Liver (tissue), 9 donors: ENCODE measurements around the gene RAD51B. TPM values are rescaled to one million over a fixed set of nuclear protein-coding genes. Genes with fewer than 3 reads are reported as not detected.

Experiments
- DNase-seq: peaks from one replicate; pipeline ENCODE4 v3.0.0-alpha.2; 2017; ENCODE audit warnings: low spot score
- H3K27ac ChIP-seq, 2 donors: one replicate each; pipeline ENCODE4 v1.7.0; 2013; ENCODE audit warnings: inconsistent platforms in 2 of 2, low read length in 2 of 2, control low read depth in 1 of 2, low read depth in 1 of 2, mild to moderate bottlenecking in 1 of 2
- H3K27me3 ChIP-seq, 4 donors: one replicate each; pipeline versions ENCODE4 v1.6.1 to v1.7.0; 2013; ENCODE audit warnings: low read length in 3 of 4, inconsistent platforms in 1 of 4, mild to moderate bottlenecking in 1 of 4, moderate library complexity in 1 of 4; ENCODE audit not compliant: control insufficient read depth in 4 of 4, insufficient read depth in 4 of 4
- H3K36me3 ChIP-seq, 4 donors: one replicate each; pipeline versions ENCODE4 v1.6.1 to v1.7.0; 2013; ENCODE audit warnings: low read length in 3 of 4, mild to moderate bottlenecking in 3 of 4, low read depth in 1 of 4, moderate library complexity in 1 of 4; ENCODE audit not compliant: control insufficient read depth in 4 of 4, insufficient read depth in 3 of 4
- H3K4me1 ChIP-seq, 4 donors: one replicate each; pipeline versions ENCODE4 v1.6.1 to v1.7.0; 2013; ENCODE audit warnings: low read length in 3 of 4, mild to moderate bottlenecking in 3 of 4, moderate library complexity in 1 of 4; ENCODE audit not compliant: control insufficient read depth in 4 of 4, insufficient read depth in 4 of 4
- H3K4me3 ChIP-seq, 3 donors: one replicate each; pipeline versions ENCODE4 v1.6.1 to v1.7.0; 2013; ENCODE audit warnings: low read length in 3 of 3, control low read depth in 1 of 3, low read depth in 1 of 3, mild to moderate bottlenecking in 1 of 3
- H3K9ac ChIP-seq, 2 donors: one replicate each; pipeline ENCODE4 v1.7.0; 2013; ENCODE audit warnings: low read length in 2 of 2, mild to moderate bottlenecking in 2 of 2, moderate library complexity in 2 of 2, control low read depth in 1 of 2, low read depth in 1 of 2
- H3K9me3 ChIP-seq, 4 donors: one replicate each; pipeline versions ENCODE4 v1.6.1 to v1.7.0; 2013; ENCODE audit warnings: low read length in 3 of 4; ENCODE audit not compliant: control insufficient read depth in 4 of 4
- ATF3 ChIP-seq: IDR thresholded peaks from 2 replicates; pipeline ENCODE4 v1.6.1; 2016; ENCODE audit warnings: antibody characterized with exemption
- CTCF ChIP-seq: fragments of 150-350 bp; IDR thresholded peaks from 2 replicates; pipeline ENCODE4 v1.5.1; 2017; ENCODE audit warnings: improper control_type of control experiment, low read depth, low read length; ENCODE audit not compliant: missing input control
- EGR1 ChIP-seq, 2 donors: IDR thresholded peaks; 2 replicates each; pipeline ENCODE4 v1.6.1; 2016 to 2018; ENCODE audit warnings: antibody characterized with exemption in 2 of 2, low read depth in 2 of 2
- FOXA1 ChIP-seq: IDR thresholded peaks from 2 replicates; pipeline ENCODE4 v1.6.1; 2016; ENCODE audit warnings: antibody characterized with exemption
- FOXA2 ChIP-seq: IDR thresholded peaks from 2 replicates; pipeline ENCODE4 v1.6.1; 2016; ENCODE audit warnings: antibody characterized with exemption
- GABPA ChIP-seq, 2 donors: IDR thresholded peaks in 1 of 2; conservative IDR thresholded peaks in 1 of 2; 2 replicates each; pipeline ENCODE4 v1.6.1; 2016; ENCODE audit warnings: antibody characterized with exemption in 2 of 2, mild to moderate bottlenecking in 1 of 2, moderate library complexity in 1 of 2
- HNF4A ChIP-seq, 2 donors: conservative IDR thresholded peaks; 2 replicates each; pipeline ENCODE4 v1.6.1; 2016; ENCODE audit warnings: antibody characterized with exemption in 2 of 2, mild to moderate bottlenecking in 2 of 2
- HNF4G ChIP-seq: IDR thresholded peaks from 2 replicates; pipeline ENCODE4 v1.6.1; 2016; ENCODE audit warnings: antibody characterized with exemption
- JUND ChIP-seq, 2 donors: IDR thresholded peaks; 2 replicates each; pipeline ENCODE4 v1.6.1; 2016; ENCODE audit warnings: antibody characterized with exemption in 2 of 2
- NR2F2 ChIP-seq: IDR thresholded peaks from 2 replicates; pipeline ENCODE4 v1.6.1; 2016; ENCODE audit warnings: antibody characterized with exemption
- RAD21 ChIP-seq, 2 donors: IDR thresholded peaks; 2 replicates each; pipeline ENCODE4 v1.6.1; 2016; ENCODE audit warnings: antibody characterized with exemption in 2 of 2, mild to moderate bottlenecking in 2 of 2
- REST ChIP-seq: IDR thresholded peaks from 2 replicates; pipeline ENCODE4 v1.6.1; 2016; ENCODE audit warnings: antibody characterized with exemption, mild to moderate bottlenecking
- SP1 ChIP-seq: IDR thresholded peaks from 2 replicates; pipeline ENCODE4 v1.6.1; 2018; ENCODE audit warnings: antibody characterized with exemption, mild to moderate bottlenecking
- TAF1 ChIP-seq: conservative IDR thresholded peaks from 2 replicates; pipeline ENCODE4 v1.6.1; 2016; ENCODE audit warnings: antibody characterized with exemption, mild to moderate bottlenecking
- YY1 ChIP-seq: IDR thresholded peaks from 2 replicates; pipeline ENCODE4 v1.6.1; 2016; ENCODE audit warnings: antibody characterized with exemption, mild to moderate bottlenecking
- ZBTB33 ChIP-seq: IDR thresholded peaks from 2 replicates; pipeline ENCODE4 v1.6.1; 2016; ENCODE audit warnings: antibody characterized with exemption
- WGBS: extraction: QIAGEN DNeasy Blood & Tissue Kit; methylation state at CpG from one replicate; pipeline ENCODE4 v1.1.7; 2013; 5-methylcytosine and 5-hydroxymethylcytosine counted together
- polyA plus RNA-seq, 2 donors: library from polyadenylated mRNA; stranded (reverse) in 1 of 2; unstranded in 1 of 2; fragments of 200-250 nt in 1 of 2; fragments of >200 nt in 1 of 2; fragmentation: Nextera tagmentation in 1 of 2; extraction: Ambion mirVana in 1 of 2; gene quantifications; one replicate each; pipeline versions ENCODE4 v1.2.1 to v1.2.3, GENCODE V29; 2013 to 2015
- total RNA-seq, 2 donors: library from RNA; depleted of rRNA; stranded (reverse); fragments of >200 nt; gene quantifications; one replicate each; pipeline ENCODE4 v1.2.3, GENCODE V29; 2014
- TF ChIP-seq, protein P1 (sequence below): IDR thresholded peaks from 2 replicates; pipeline ENCODE4 v1.6.1; 2016; ENCODE audit warnings: antibody characterized with exemption
- donor health status: healthy.
- donor health status: healthy.
- donor health status: healthy.
- donor health status: healthy.
- donor health status: healthy.

RAD51B gene
- total and polyA plus RNA-seq, 4 donors = 0.81 to 12.9 (median 2.4) TPM

GRCh38 chr14:68683326-68683725, 863.7 kb downstream of the RAD51B start:
- Histone ChIP-seq H3K4me1 (peaks cover 4 to 18% (median 9%) of the 10 kb centered on the region in 4 donors), H3K27ac (peak overlapping the region; percentile 51 to 56), H3K27me3 (no peaks in the 10 kb centered on the region), H3K9ac (peak overlapping the region in 1 of 2 donors; percentile 4), H3K9me3 (no peaks in the 10 kb centered on the region), H3K4me3 (no peak overlapping the region), H3K36me3 (no peaks in the 10 kb centered on the region)
- TF ChIP-seq SP1 (no peak), REST (no peak), CTCF (no peak), NR2F2 (no peak), FOXA2 (no peak), HNF4A (conservative IDR thresholded peaks at IDR 0.05) (no peak), ATF3 (no peak), ZBTB33 (no peak), HNF4G (no peak), EGR1 (IDR thresholded peaks at IDR 0.05; ENCODE audit: low read depth in 2 of 2) (no peak), FOXA1 (no peak), RAD21 (IDR thresholded peaks at IDR 0.05) (no peak), TAF1 (no peak), YY1 (no peak), GABPA (IDR thresholded peaks at IDR 0.05 in 1 of 2, conservative IDR thresholded peaks at IDR 0.05 in 1 of 2) (no peak), JUND (IDR thresholded peaks at IDR 0.05) (no peak)
- TF ChIP-seq, protein P1, sequence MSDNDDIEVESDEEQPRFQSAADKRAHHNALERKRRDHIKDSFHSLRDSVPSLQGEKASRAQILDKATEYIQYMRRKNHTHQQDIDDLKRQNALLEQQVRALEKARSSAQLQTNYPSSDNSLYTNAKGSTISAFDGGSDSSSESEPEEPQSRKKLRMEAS = no peak
- no peak for DNase-seq
- WGBS = 89% methylated on average over 7 of the region's 7 CpGs
